BJ (cell line): Measurements from ENCODE around the gene AKAP11. TPM values are rescaled to one million over a fixed set of nuclear protein-coding genes. Genes with fewer than 3 reads are reported as not detected.

Experiments used
- CTCF ChIA-PET: fragments of 350-600 bp; formaldehyde crosslinking; extraction: SDS; loops from one replicate; lab custom pipeline; 2021; ENCODE audit warnings: antibody characterized with exemption, inconsistent platforms; lab: Yijun Ruan, JAX
- POLR2A ChIA-PET: fragments of 300-600 bp; sonication (Branson Sonifier 250); formaldehyde crosslinking; extraction: SDS; loops from one replicate; lab custom pipeline; 2021; ENCODE audit warnings: antibody characterized with exemption; lab: Charles Lee
- DNase-seq: peaks from one replicate; pipeline ENCODE4 v3.0.0-alpha.2; 2011; ENCODE audit warnings: low read depth
- H3K27me3 ChIP-seq: 2 replicates; pipeline ENCODE4 v1.6.0; 2011; ENCODE audit warnings: low read length; ENCODE audit not compliant: control insufficient read depth, insufficient read depth
- H3K36me3 ChIP-seq: 2 replicates; pipeline ENCODE4 v1.5.1; 2011; ENCODE audit warnings: low read length; ENCODE audit not compliant: control insufficient read depth, insufficient read depth
- H3K4me3 ChIP-seq: 2 replicates; pipeline ENCODE4 v1.5.1; 2011; ENCODE audit warnings: low read depth, mild to moderate bottlenecking, control low read depth, low read length
- polyA plus RNA-seq: library from polyadenylated mRNA; depleted of rRNA; stranded (reverse); fragments of >200 nt; gene quantifications from 2 replicates; pipeline ENCODE4 v1.2.3, GENCODE V29; 2011
- TF ChIP-seq, protein P1 (sequence below): IDR thresholded peaks from 2 replicates; pipeline ENCODE4 v1.5.1; 2011; ENCODE audit warnings: low read depth, mild to moderate bottlenecking, control low read depth, inconsistent platforms, low read length, moderate library complexity; ENCODE audit not compliant: insufficient read depth

The AKAP11 gene
- polyA plus RNA-seq, 1 experiment: 9.3 TPM

DNA sequence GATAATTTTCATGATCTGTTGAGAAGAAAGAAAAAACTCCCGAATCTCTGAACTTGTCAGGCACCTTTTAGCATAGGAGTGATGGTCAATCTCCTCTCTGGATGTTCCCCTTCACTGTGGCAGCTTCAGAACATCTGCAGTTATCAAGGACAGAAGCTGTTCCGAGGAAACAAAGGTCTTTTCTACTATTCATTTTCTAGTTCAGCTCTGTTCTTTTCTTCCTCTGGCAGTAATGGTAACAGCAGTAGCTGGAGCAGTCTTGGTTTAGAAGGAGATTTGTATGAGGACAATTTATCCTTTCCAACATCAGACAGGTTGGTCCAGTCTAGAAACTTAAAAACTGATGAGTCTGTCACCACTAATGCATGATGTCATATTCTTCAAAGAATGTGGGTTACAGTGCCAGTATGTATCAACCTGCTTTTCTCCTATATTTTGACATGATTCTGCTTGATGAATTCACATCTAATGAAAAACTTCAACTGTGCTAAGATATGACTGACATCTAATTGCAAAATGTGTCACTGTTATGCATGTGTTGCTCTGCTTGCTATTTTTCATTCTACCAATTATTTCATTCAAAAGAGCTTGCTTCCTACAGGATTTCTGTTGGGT lies 41.0 kb downstream of the AKAP11 start:
- Histone ChIP-seq H3K27me3 (no peaks in the 10 kb centered on the region), H3K4me3 (no peak overlapping the region), H3K36me3 (no peaks in the 10 kb centered on the region)
- TF ChIP-seq, protein P1, sequence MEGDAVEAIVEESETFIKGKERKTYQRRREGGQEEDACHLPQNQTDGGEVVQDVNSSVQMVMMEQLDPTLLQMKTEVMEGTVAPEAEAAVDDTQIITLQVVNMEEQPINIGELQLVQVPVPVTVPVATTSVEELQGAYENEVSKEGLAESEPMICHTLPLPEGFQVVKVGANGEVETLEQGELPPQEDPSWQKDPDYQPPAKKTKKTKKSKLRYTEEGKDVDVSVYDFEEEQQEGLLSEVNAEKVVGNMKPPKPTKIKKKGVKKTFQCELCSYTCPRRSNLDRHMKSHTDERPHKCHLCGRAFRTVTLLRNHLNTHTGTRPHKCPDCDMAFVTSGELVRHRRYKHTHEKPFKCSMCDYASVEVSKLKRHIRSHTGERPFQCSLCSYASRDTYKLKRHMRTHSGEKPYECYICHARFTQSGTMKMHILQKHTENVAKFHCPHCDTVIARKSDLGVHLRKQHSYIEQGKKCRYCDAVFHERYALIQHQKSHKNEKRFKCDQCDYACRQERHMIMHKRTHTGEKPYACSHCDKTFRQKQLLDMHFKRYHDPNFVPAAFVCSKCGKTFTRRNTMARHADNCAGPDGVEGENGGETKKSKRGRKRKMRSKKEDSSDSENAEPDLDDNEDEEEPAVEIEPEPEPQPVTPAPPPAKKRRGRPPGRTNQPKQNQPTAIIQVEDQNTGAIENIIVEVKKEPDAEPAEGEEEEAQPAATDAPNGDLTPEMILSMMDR: no peak
- ChIA-PET POLR2A (no interaction called here), CTCF (no interaction called here)
- no peak for DNase-seq

DNA sequence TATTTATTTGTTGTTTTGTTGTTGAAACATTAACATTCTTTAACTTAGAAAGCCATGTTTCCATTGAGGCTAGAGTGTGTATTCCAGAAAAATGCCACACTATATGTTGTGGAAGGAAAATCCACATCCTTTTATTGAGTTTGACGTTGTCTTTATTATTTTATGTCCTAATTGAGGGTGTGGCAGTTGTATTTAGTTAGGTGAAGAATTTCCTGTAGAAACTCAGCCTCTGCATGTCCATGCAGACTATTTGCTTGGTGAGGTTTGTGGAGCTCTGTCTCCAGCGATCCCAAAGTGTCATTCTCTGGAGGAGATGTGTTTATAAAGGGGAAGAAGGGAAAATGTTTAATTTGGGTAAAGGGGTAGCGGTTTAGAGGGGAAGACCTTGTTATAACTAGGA lies 46.6 kb downstream of the AKAP11 start:
- DNase-seq: no peak
- H3K27me3 ChIP-seq: no peaks in the 10 kb centered on the region
- ChIA-PET POLR2A (interaction anchor here (0.6 kb wide), 1 partner anchor 433 kb away, joined by 3 read pairs; no protein-coding TSS in a partner anchor), CTCF (interaction anchor here (0.5 to 1.3 kb wide), 2 partner anchors 13 to 22 kb away, joined by 3 read pairs; no protein-coding TSS in a partner anchor)
- 0 out of 2 replicates have a peak, but pooled peaks cover 1% of the 10 kb centered on the region for H3K36me3 ChIP-seq
- no peak overlapping the region for H3K4me3 ChIP-seq
- TF ChIP-seq, protein P1: no peak

DNA sequence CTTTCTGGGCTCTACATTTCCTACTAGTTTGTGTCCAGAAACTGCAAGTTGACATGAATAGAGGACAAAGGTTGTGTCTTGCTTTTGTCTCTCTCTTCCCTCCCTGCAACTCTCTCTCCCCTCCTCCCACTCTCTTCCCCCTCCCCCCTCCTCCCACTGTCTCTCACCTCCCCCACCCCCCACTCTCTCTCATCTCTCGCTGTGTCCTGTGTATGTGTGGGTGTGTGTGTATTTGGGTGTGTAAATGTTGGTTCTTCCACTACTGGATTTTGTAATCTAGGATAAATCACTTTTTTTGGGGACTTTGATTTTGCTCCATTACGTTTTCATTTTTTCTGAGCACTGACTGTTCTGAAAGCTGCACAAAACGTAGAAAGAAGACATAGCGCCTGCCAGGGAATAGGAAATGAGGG lies 48.4 kb downstream of the AKAP11 start:
- Histone ChIP-seq H3K4me3 (no peak overlapping the region), H3K27me3 (no peaks in the 10 kb centered on the region), H3K36me3 (0 out of 2 replicates have a peak, but pooled peaks cover 1% of the 10 kb centered on the region)
- TF ChIP-seq, protein P1: no peak
- ChIA-PET CTCF (no interaction called here), POLR2A (no interaction called here)
- no peak for DNase-seq

DNA sequence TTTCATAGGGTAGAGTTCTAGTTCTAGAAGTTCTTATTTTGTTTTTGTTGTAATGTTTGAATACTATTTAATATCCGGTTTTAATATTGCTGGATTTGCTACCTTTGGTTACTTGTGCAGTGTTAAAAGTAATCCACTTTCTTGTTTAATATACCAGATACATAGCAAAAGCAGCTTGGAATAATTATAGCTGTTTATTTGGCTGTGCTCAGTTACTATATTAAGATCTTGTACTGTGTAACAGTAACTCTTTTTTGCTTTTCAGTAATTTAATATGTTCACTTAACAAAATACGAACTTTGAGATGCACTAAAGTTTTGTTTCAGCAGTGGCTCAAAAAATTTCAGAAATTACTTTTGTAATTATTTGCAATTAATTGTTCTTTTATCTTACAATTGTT lies 50.9 kb downstream of the AKAP11 start:
- POLR2A ChIA-PET: no interaction called here
- TF ChIP-seq, protein P1: no peak

DNA sequence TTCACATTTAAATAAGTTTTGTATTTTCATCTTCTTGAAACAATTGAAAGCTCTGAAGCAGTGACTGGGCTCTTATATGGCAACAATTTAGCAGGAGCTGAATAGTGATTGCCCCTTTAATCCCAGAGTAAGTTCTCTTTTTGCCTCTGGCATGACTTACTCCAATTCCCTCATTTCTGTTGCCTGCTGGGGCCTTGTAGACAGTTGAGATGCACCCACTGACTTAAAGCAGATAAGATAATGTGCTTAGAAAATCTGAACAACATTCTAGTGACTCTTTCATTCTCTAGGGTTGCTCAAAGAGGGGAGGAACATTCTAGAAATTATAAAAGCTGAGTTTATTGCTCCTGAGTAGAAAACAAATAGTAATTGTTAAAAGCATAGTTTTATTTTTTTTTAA lies 52.8 kb downstream of the AKAP11 start:
- no peaks in the 10 kb centered on the region for H3K36me3 ChIP-seq
- TF ChIP-seq, protein P1: no peak
- no peak for DNase-seq
- no peak overlapping the region for H3K4me3 ChIP-seq
- H3K27me3 ChIP-seq: no peaks in the 10 kb centered on the region
- POLR2A ChIA-PET: no interaction called here
- CTCF ChIA-PET: no interaction called here

More for the DNA sequence above, 50.9 kb downstream of the AKAP11 start:
- no peak overlapping the region for H3K4me3 ChIP-seq
- H3K36me3 ChIP-seq: 0 out of 2 replicates have a peak, but pooled peaks cover 1% of the 10 kb centered on the region
- CTCF ChIA-PET: interaction anchor here (1.2 kb wide), 1 partner anchor 8 kb away, joined by 3 read pairs; no protein-coding TSS in a partner anchor
- H3K27me3 ChIP-seq: no peaks in the 10 kb centered on the region
- DNase-seq: no peak
